Mesendoderm (in vitro differentiated cells): ENCODE data around the gene CHD6.

Experiments
- DNase-seq: peaks from one replicate; pipeline ENCODE4 v3.0.0; 2013
- H2AK5ac ChIP-seq: 2 replicates; pipeline ENCODE4 v1.6.1; 2013; ENCODE audit warnings: low read length, inconsistent platforms
- H2BK120ac ChIP-seq: 2 replicates; pipeline ENCODE4 v1.6.1; 2013; ENCODE audit warnings: low read depth, mild to moderate bottlenecking, low read length, moderate library complexity, mixed read lengths
- H2BK15ac ChIP-seq: replicated peaks from 2 replicates; pipeline ENCODE4 v1.6.1; 2013; ENCODE audit warnings: low read depth, mild to moderate bottlenecking, moderate library complexity
- H2BK5ac ChIP-seq: 2 replicates; pipeline ENCODE4 v1.6.1; 2013; ENCODE audit warnings: low read length, inconsistent platforms
- H3K18ac ChIP-seq: 2 replicates; pipeline ENCODE4 v1.6.1; 2013; ENCODE audit warnings: mild to moderate bottlenecking, low read length, mixed read lengths
- H3K23ac ChIP-seq: one replicate; pipeline ENCODE4 v1.6.1; 2013; ENCODE audit warnings: low read length
- H3K27ac ChIP-seq: 2 replicates; pipeline ENCODE4 v1.5.1; 2013; ENCODE audit warnings: low read depth, mild to moderate bottlenecking, inconsistent platforms, low read length, moderate library complexity
- H3K27me3 ChIP-seq: 2 replicates; pipeline ENCODE4 v1.6.1; 2013; ENCODE audit warnings: low read length, control low read depth, mild to moderate bottlenecking, inconsistent platforms; ENCODE audit not compliant: insufficient read depth, poor library complexity
- H3K36me3 ChIP-seq: 2 replicates; pipeline ENCODE4 v1.6.1; 2013; ENCODE audit warnings: low read length, inconsistent platforms; ENCODE audit not compliant: control insufficient read depth, insufficient read depth
- H3K4ac ChIP-seq: one replicate; pipeline ENCODE4 v1.6.1; 2013; ENCODE audit warnings: low read depth, mild to moderate bottlenecking, low read length, moderate library complexity
- H3K4me1 ChIP-seq: 2 replicates; pipeline ENCODE4 v1.6.1; 2013; ENCODE audit warnings: low read depth, low read length, inconsistent platforms; ENCODE audit not compliant: control insufficient read depth
- H3K4me2 ChIP-seq: 2 replicates; pipeline ENCODE4 v1.6.1; 2013; ENCODE audit warnings: low read length
- H3K4me3 ChIP-seq: 2 replicates; pipeline ENCODE4 v1.5.1; 2013; ENCODE audit warnings: mild to moderate bottlenecking, low read length
- H3K56ac ChIP-seq: one replicate; pipeline ENCODE4 v1.6.1; 2013; ENCODE audit warnings: low read length
- H3K79me1 ChIP-seq: 2 replicates; pipeline ENCODE4 v1.6.1; 2013; ENCODE audit warnings: low read length, inconsistent platforms
- H3K79me2 ChIP-seq: 2 replicates; pipeline ENCODE4 v1.6.1; 2013; ENCODE audit warnings: mild to moderate bottlenecking, low read length; ENCODE audit not compliant: control insufficient read depth, insufficient read depth
- H3K9ac ChIP-seq: 2 replicates; pipeline ENCODE4 v1.6.1; 2013; ENCODE audit warnings: low read length, inconsistent platforms
- H4K5ac ChIP-seq: one replicate; pipeline ENCODE4 v1.6.1; 2013; ENCODE audit warnings: low read length
- H4K8ac ChIP-seq: one replicate; pipeline ENCODE4 v1.6.1; 2013; ENCODE audit warnings: low read depth, mild to moderate bottlenecking, control low read depth, low read length, moderate library complexity
- WGBS: extraction: QIAGEN DNeasy Blood & Tissue Kit; methylation state at CpG from one replicate; pipeline ENCODE4 v1.1.7; 2013; ENCODE audit warnings: low lambda C conversion rate, missing lambda C conversion rate; ENCODE audit not compliant: insufficient coverage; ENCODE audit errors: extremely low coverage; 5-methylcytosine and 5-hydroxymethylcytosine counted together

The CHD6 gene

DNA sequence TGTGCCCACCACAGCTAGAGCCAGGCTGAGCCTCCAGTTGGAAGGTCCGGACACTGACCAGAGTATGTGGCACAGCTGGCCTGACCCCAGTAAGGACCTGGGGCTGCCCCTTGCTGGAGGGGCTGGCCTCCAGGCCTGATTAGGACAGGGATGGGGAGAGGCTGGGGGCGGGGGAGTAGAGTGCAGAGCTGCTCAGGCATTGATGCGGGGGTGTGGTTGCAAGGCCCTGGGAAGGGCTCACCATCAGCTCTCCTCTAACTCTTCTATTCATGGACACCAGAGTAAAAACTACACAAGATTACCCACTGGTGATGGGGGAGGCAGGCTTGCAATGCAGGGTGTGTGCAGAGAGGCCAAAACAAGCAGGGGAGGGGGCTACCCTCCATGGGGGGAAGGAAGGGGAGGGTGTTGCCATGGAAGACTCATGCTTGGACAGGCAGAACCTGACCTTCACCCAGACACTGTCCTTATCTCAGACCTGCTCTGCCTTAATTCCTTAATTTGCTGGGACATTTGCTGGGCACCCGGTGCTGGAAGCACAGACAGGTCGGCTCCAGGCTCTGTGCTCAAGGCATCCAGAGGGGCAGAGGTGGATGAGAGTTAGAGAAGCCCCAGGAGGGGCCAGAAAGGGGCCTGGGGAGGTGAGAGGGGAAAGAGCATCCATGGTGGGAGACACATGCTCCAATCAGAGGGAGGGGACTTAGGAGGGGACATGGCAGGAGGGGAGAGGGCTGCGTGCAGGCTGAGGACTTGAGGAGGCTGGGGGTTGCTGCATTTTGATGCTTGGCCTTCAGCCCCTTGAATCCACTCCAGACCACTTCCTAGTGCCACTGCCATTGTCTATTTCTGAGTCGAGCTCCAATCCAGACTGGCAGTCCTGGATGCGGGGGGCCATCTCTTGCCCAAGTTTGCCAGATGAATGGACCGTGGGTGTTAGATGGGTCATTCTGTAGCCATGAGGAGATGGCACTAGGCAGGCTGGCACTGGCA, 244.0 kb downstream of the CHD6 start:
- no peak overlapping the region for H3K4ac ChIP-seq
- H3K9ac ChIP-seq = no peak overlapping the region
- H3K27me3 ChIP-seq = no peaks in the 10 kb centered on the region
- no peak overlapping the region for H3K4me3 ChIP-seq
- no peak overlapping the region for H3K18ac ChIP-seq
- no peak overlapping the region for H2BK15ac ChIP-seq
- no peak overlapping the region for H3K56ac ChIP-seq
- no peaks in the 10 kb centered on the region for H3K36me3 ChIP-seq
- H3K79me1 ChIP-seq = no peaks in the 10 kb centered on the region
- no peak overlapping the region for H4K8ac ChIP-seq
- no peaks in the 10 kb centered on the region for H3K4me1 ChIP-seq
- no peak overlapping the region for H2BK120ac ChIP-seq
- H3K27ac ChIP-seq = no peak overlapping the region
- no peak for DNase-seq
- H2BK5ac ChIP-seq = no peak overlapping the region
- no CpG with 5 or more reads among the region's 9 CpGs for WGBS
- H4K5ac ChIP-seq = no peak overlapping the region
- H3K23ac ChIP-seq = no peak overlapping the region
- no peak overlapping the region for H3K4me2 ChIP-seq
- H3K79me2 ChIP-seq = no peaks in the 10 kb centered on the region
- H2AK5ac ChIP-seq = no peak overlapping the region

DNA sequence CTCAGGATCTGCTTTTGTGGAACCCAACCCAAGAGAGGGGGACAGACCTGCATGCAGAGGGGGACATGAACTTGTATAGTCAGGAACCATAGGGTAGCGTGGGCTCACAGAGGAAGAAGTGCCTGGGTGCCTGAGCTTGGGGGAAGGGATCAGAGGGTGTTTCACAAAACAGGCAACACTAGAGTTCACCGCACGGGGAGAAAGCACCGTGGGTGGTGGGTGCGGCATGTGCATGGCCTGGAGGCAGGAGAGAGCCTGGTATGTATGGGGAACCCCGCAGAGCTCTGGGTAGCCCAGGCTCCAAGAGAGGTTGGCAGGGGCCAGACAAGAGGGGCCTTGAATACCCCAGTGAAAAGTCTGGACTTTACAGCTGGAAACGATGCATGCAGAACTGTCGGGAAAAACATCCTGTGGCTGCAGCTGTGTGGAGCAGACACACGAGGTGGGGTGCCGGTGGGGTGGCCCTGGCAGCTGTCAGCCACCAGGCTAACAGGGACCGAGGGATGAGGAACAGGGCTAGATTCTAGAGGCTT, 244.9 kb downstream of the CHD6 start:
- Histone ChIP-seq H2AK5ac (no peak overlapping the region), H3K36me3 (no peaks in the 10 kb centered on the region), H3K23ac (no peak overlapping the region), H3K27me3 (no peaks in the 10 kb centered on the region), H3K56ac (no peak overlapping the region), H3K18ac (no peak overlapping the region), H3K4me1 (no peaks in the 10 kb centered on the region), H2BK5ac (no peak overlapping the region), H3K4ac (no peak overlapping the region), H3K27ac (no peak overlapping the region), H3K4me2 (no peak overlapping the region), H3K9ac (no peak overlapping the region), H4K5ac (no peak overlapping the region), H4K8ac (no peak overlapping the region), H3K79me1 (no peaks in the 10 kb centered on the region), H3K79me2 (no peaks in the 10 kb centered on the region), H2BK120ac (no peak overlapping the region), H3K4me3 (no peak overlapping the region), H2BK15ac (no peak overlapping the region)
- DNase-seq = no peak
- WGBS = no CpG with 5 or more reads among the region's 11 CpGs

DNA sequence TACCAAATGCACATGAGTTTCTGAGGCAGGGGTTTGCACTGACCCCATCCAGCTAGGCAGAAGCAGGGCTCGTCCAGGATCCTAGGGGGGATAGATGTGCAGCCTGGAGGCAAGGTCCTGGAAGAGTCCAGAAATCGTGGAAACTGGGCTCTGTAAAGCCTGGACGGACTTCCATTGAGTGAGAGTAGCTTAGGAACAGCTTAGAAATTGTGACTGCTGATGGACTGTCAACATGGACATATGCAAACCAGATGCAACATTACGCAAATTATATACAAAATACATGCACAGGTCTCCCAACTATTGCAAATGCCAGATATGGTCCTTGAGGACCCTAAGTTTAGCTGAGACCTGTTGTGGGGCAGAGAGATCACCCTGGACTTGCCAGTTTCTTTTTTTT, 246.8 kb downstream of the CHD6 start:
- Histone ChIP-seq H3K9ac (no peak overlapping the region), H4K8ac (no peak overlapping the region), H4K5ac (no peak overlapping the region), H3K56ac (no peak overlapping the region), H3K79me1 (no peaks in the 10 kb centered on the region), H2AK5ac (no peak overlapping the region), H2BK5ac (no peak overlapping the region), H3K27me3 (no peaks in the 10 kb centered on the region), H3K4me1 (no peaks in the 10 kb centered on the region), H3K18ac (no peak overlapping the region), H3K79me2 (no peaks in the 10 kb centered on the region), H3K23ac (no peak overlapping the region), H3K4me3 (no peak overlapping the region), H2BK120ac (no peak overlapping the region), H3K36me3 (no peaks in the 10 kb centered on the region), H3K27ac (no peak overlapping the region), H3K4ac (no peak overlapping the region), H3K4me2 (no peak overlapping the region), H2BK15ac (no peak overlapping the region)
- DNase-seq = peak; percentile 46
- no CpG with 5 or more reads among the region's 4 CpGs for WGBS

DNA sequence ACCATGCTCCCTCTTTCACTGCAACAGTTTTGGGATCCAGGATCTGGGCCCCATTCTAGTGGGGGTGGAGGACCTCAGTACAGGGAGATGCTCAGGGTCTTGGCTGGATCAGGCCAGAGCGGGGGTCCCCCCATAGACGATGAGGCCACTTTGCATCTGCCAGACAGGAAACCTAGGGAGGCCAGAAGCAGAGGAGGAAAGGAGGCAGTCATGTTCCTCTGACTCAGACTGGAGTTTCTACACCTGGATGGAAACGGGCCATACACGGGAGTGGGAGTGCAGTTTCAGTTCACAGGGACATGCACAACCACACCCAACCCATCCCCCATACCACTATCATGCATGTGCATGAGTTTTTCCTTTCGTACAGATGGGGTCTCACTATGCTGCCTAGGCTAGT, 248.0 kb downstream of the CHD6 start:
- WGBS = no CpG with 5 or more reads among the region's 5 CpGs
- Histone ChIP-seq H3K23ac (no peak overlapping the region), H3K36me3 (no peaks in the 10 kb centered on the region), H2BK120ac (no peak overlapping the region), H3K4me3 (no peak overlapping the region), H3K27ac (no peak overlapping the region), H3K4me1 (no peaks in the 10 kb centered on the region), H3K79me1 (no peaks in the 10 kb centered on the region), H3K56ac (no peak overlapping the region), H2BK15ac (no peak overlapping the region), H3K9ac (no peak overlapping the region), H2AK5ac (no peak overlapping the region), H3K4me2 (no peak overlapping the region), H3K27me3 (peaks cover 10% of the 10 kb centered on the region), H4K5ac (no peak overlapping the region), H3K18ac (no peak overlapping the region), H2BK5ac (no peak overlapping the region), H3K4ac (no peak overlapping the region), H4K8ac (no peak overlapping the region), H3K79me2 (no peaks in the 10 kb centered on the region)
- no peak for DNase-seq

DNA sequence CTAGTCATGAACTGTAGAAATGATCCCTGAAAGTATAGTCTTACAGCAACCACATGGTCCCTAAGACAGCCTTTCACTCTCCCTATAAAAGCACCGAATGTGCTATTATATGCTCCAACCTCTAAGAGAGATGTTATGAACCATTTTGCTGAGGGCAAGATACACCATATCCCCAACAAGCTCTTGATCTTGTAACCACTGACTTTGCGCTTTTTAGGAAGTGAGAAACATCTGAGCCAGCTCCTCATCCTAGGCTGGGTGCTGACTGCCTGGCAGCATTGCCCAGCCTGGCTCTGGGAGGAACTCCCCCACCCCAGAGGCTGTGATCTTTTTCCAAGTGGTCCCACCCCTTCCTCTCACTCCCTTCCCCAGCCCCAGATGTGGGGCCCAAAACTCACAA, 248.5 kb downstream of the CHD6 start:
- no peak for DNase-seq
- peaks cover 10% of the 10 kb centered on the region for H3K27me3 ChIP-seq
- no CpG with 5 or more reads among the region's 2 CpGs for WGBS

More for the DNA sequence above, 248.5 kb downstream of the CHD6 start:
- Histone ChIP-seq H3K4me2 (no peak overlapping the region), H3K56ac (no peak overlapping the region), H3K27ac (no peak overlapping the region), H3K4ac (no peak overlapping the region), H2BK120ac (no peak overlapping the region), H3K18ac (no peak overlapping the region), H4K8ac (no peak overlapping the region), H3K9ac (no peak overlapping the region), H3K79me2 (no peaks in the 10 kb centered on the region), H3K79me1 (no peaks in the 10 kb centered on the region), H3K23ac (no peak overlapping the region), H2AK5ac (no peak overlapping the region), H3K4me3 (no peak overlapping the region), H3K4me1 (no peaks in the 10 kb centered on the region), H4K5ac (no peak overlapping the region), H2BK15ac (no peak overlapping the region), H3K36me3 (no peaks in the 10 kb centered on the region), H2BK5ac (no peak overlapping the region)
